ENCODE measurements around the gene ABHD11.

The ABHD11 gene

DNA sequence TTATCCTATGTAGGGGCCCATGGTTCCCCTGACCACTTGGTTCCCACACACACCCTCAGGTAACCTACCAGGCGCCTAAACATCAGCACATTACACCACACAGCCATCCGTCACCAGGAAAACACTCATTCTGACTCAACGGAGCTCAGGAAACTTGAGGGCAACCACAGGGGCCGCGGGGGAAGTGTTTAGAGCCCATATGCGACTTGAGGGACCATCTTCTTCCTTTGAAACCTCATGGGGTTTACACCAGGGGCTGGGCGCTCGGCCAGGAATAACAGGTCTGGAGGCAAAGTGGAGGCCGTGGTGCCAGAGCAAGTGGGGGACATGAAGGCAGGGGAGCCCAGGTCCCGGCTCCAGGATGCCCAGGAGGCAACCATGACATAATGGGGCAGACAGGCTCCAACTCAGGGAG is 20.6 kb downstream of the ABHD11 start:
- no peak overlapping the region for H2BK15ac ChIP-seq (ENCODE audit: low read length)
- H4K91ac ChIP-seq (ENCODE audit: low read depth, low read length, poor library complexity): no peak overlapping the region
- H3K14ac ChIP-seq (ENCODE audit: low read length): no peak overlapping the region
- peaks cover 3 to 4% of the 10 kb centered on the region in 2 donors for H3K4me1 ChIP-seq (ENCODE audit: control insufficient read depth in 2 of 2, insufficient read depth in 1 of 2, low read depth in 1 of 2, low read length in 2 of 2)
- no peak overlapping the region for H3K4me2 ChIP-seq (ENCODE audit: insufficient read depth, low read length, poor library complexity, severe bottlenecking)
- H3K9ac ChIP-seq (ENCODE audit: low read depth, low read length, poor library complexity): no peak overlapping the region
- no peak overlapping the region for H3K18ac ChIP-seq (ENCODE audit: low read length)
- peak overlapping the region; percentile 3 for H3K4ac ChIP-seq (ENCODE audit: low read length)
- H2AK5ac ChIP-seq (ENCODE audit: low read depth, low read length): peak overlapping the region; percentile 90
- peaks cover 10% of the 10 kb centered on the region for H3K79me1 ChIP-seq (ENCODE audit: low read depth, low read length)
- peak overlapping the region; percentile 73 for H3K23ac ChIP-seq (ENCODE audit: low read depth, low read length, poor library complexity)
- H3K27me3 ChIP-seq (ENCODE audit: control insufficient read depth in 3 of 3, insufficient read depth in 3 of 3, low read depth in 1 of 3, low read length in 3 of 3): peaks cover 0 to 27% (median 8%) of the 10 kb centered on the region in 3 experiments
- H3K36me3 ChIP-seq (replicated peaks in 1 of 2; ENCODE audit: control insufficient read depth in 2 of 2, insufficient read depth in 2 of 2, low read length in 2 of 2): no peaks in the 10 kb centered on the region
- H2BK120ac ChIP-seq (ENCODE audit: low read depth, low read length): no peak overlapping the region
- peak overlapping the region in 1 of 2 donors; percentile 60 for H3K4me3 ChIP-seq (ENCODE audit: low read length in 2 of 2)
- H2BK12ac ChIP-seq (ENCODE audit: low read length): no peak overlapping the region
- H3K9me3 ChIP-seq (replicated peaks in 1 of 2; ENCODE audit: control insufficient read depth in 2 of 2, insufficient read depth in 1 of 2, low read depth in 1 of 2, low read length in 2 of 2): no peaks in the 10 kb centered on the region
- no CpG with 5 or more reads among the region's 10 CpGs for WGBS, 2 donors (ENCODE audit: extremely low coverage in 2 of 2, insufficient read length in 2 of 2, insufficient replicate concordance in 1 of 2)
- no peak overlapping the region for H3K27ac ChIP-seq (replicated peaks; ENCODE audit: low read length)
- H2AFZ ChIP-seq (ENCODE audit: low read length): no peak overlapping the region
- H2BK5ac ChIP-seq (ENCODE audit: low read length): no peak overlapping the region
- H4K8ac ChIP-seq (ENCODE audit: low read depth, low read length): peak overlapping the region; percentile 43
- DNase-seq (ENCODE audit: low spot score): no peak

- H2AK5ac ChIP-seq (ENCODE audit: low read depth, low read length): no peak overlapping the region
- peaks cover 3 to 4% of the 10 kb centered on the region in 2 donors for H3K4me1 ChIP-seq (ENCODE audit: control insufficient read depth in 2 of 2, insufficient read depth in 1 of 2, low read depth in 1 of 2, low read length in 2 of 2)
- no peak overlapping the region for H2BK5ac ChIP-seq (ENCODE audit: low read length)
- H3K4me2 ChIP-seq (ENCODE audit: insufficient read depth, low read length, poor library complexity, severe bottlenecking): no peak overlapping the region
- no peak overlapping the region for H3K9ac ChIP-seq (ENCODE audit: low read depth, low read length, poor library complexity)
- H3K18ac ChIP-seq (ENCODE audit: low read length): no peak overlapping the region
- peaks cover 0 to 27% (median 8%) of the 10 kb centered on the region in 3 experiments for H3K27me3 ChIP-seq (ENCODE audit: control insufficient read depth in 3 of 3, insufficient read depth in 3 of 3, low read depth in 1 of 3, low read length in 3 of 3)
- no peak for DNase-seq (ENCODE audit: low spot score)
- no CpG with 5 or more reads among the region's 13 CpGs for WGBS, 2 donors (ENCODE audit: extremely low coverage in 2 of 2, insufficient read length in 2 of 2, insufficient replicate concordance in 1 of 2)
- H3K4ac ChIP-seq (ENCODE audit: low read length): peak overlapping the region; percentile 3
- H3K4me3 ChIP-seq (ENCODE audit: low read length in 2 of 2): no peak overlapping the region
- no peak overlapping the region for H2AFZ ChIP-seq (ENCODE audit: low read length)
- no peak overlapping the region for H3K14ac ChIP-seq (ENCODE audit: low read length)
- no peak overlapping the region for H2BK15ac ChIP-seq (ENCODE audit: low read length)
- H3K27ac ChIP-seq (replicated peaks; ENCODE audit: low read length): no peak overlapping the region
- H3K9me3 ChIP-seq (replicated peaks in 1 of 2; ENCODE audit: control insufficient read depth in 2 of 2, insufficient read depth in 1 of 2, low read depth in 1 of 2, low read length in 2 of 2): no peaks in the 10 kb centered on the region
- H2BK12ac ChIP-seq (ENCODE audit: low read length): no peak overlapping the region
- no peak overlapping the region for H2BK120ac ChIP-seq (ENCODE audit: low read depth, low read length)
- no peak overlapping the region for H3K23ac ChIP-seq (ENCODE audit: low read depth, low read length, poor library complexity)
- no peak overlapping the region for H4K91ac ChIP-seq (ENCODE audit: low read depth, low read length, poor library complexity)
- H4K8ac ChIP-seq (ENCODE audit: low read depth, low read length): no peak overlapping the region
- H3K36me3 ChIP-seq (replicated peaks in 1 of 2; ENCODE audit: control insufficient read depth in 2 of 2, insufficient read depth in 2 of 2, low read length in 2 of 2): no peaks in the 10 kb centered on the region
- H3K79me1 ChIP-seq (ENCODE audit: low read depth, low read length): peaks cover 10% of the 10 kb centered on the region
These were observed 21.4 kb downstream of the ABHD11 start for GRCh38 chr7:73717025-73717807.

GRCh38 chr7:73716318-73716890 is 22.2 kb downstream of the ABHD11 start:
- no peak overlapping the region for H4K8ac ChIP-seq (ENCODE audit: low read depth, low read length)
- H3K27ac ChIP-seq (replicated peaks; ENCODE audit: low read length): no peak overlapping the region
- H3K18ac ChIP-seq (ENCODE audit: low read length): no peak overlapping the region
- H2BK120ac ChIP-seq (ENCODE audit: low read depth, low read length): no peak overlapping the region
- no peak overlapping the region for H2AFZ ChIP-seq (ENCODE audit: low read length)
- H3K14ac ChIP-seq (ENCODE audit: low read length): no peak overlapping the region
- no peak overlapping the region for H2BK5ac ChIP-seq (ENCODE audit: low read length)
- H3K27me3 ChIP-seq (ENCODE audit: control insufficient read depth in 3 of 3, insufficient read depth in 3 of 3, low read depth in 1 of 3, low read length in 3 of 3): peaks cover 0 to 22% (median 8%) of the 10 kb centered on the region in 3 experiments
- no peaks in the 10 kb centered on the region for H3K9me3 ChIP-seq (replicated peaks in 1 of 2; ENCODE audit: control insufficient read depth in 2 of 2, insufficient read depth in 1 of 2, low read depth in 1 of 2, low read length in 2 of 2)
- H2BK12ac ChIP-seq (ENCODE audit: low read length): no peak overlapping the region
- no peaks in the 10 kb centered on the region for H3K36me3 ChIP-seq (replicated peaks in 1 of 2; ENCODE audit: control insufficient read depth in 2 of 2, insufficient read depth in 2 of 2, low read length in 2 of 2)
- H3K4ac ChIP-seq (ENCODE audit: low read length): no peak overlapping the region
- H3K4me1 ChIP-seq (ENCODE audit: control insufficient read depth in 2 of 2, insufficient read depth in 1 of 2, low read depth in 1 of 2, low read length in 2 of 2): peaks cover 3 to 4% of the 10 kb centered on the region in 2 donors
- H3K4me2 ChIP-seq (ENCODE audit: insufficient read depth, low read length, poor library complexity, severe bottlenecking): no peak overlapping the region
- no peak overlapping the region for H3K9ac ChIP-seq (ENCODE audit: low read depth, low read length, poor library complexity)
- peaks cover 10% of the 10 kb centered on the region for H3K79me1 ChIP-seq (ENCODE audit: low read depth, low read length)
- no peak for DNase-seq (ENCODE audit: low spot score)
- H2BK15ac ChIP-seq (ENCODE audit: low read length): no peak overlapping the region
- no peak overlapping the region for H4K91ac ChIP-seq (ENCODE audit: low read depth, low read length, poor library complexity)
- peak overlapping the region; percentile 6 for H2AK5ac ChIP-seq (ENCODE audit: low read depth, low read length)
- no peak overlapping the region for H3K23ac ChIP-seq (ENCODE audit: low read depth, low read length, poor library complexity)
- no CpG with 5 or more reads among the region's 4 CpGs for WGBS, 2 donors (ENCODE audit: extremely low coverage in 2 of 2, insufficient read length in 2 of 2, insufficient replicate concordance in 1 of 2)
- no peak overlapping the region for H3K4me3 ChIP-seq (ENCODE audit: low read length in 2 of 2)

DNA sequence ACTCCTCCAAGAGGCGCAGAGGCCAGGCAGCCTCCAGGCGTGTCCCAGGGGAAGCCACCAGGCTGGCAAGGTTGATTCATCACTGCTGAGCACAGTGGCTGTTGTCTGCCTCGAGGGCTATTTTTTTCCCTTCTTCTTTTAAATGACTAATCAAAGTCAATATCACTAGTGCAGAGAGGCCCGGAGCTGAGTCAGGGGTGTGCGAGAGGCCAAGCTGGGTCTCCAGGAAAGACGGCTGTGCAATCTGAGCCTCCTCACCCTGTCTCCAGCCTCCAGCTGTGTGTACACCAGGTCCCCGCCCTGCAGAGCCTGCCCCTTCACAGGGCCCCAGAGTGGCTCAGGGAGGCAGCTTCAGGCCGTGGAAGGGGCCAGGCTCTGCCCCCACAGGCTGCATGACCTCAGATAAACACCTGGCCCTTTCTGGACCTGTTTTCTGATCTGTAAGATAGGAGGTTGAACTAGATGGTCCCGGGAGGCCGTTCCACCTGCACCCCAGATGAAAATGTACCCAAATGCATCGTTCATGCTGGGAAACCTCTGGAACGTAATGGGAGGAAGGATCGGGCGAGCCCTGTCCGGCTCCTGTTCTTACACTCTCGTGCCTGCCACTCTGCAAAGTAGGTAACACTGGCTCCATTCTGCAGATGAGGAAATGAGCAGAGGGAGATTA is 22.8 kb downstream of the ABHD11 start:
- Histone ChIP-seq H3K27ac (replicated peaks; ENCODE audit: low read length) (no peak overlapping the region), H3K79me1 (ENCODE audit: low read depth, low read length) (peaks cover 10% of the 10 kb centered on the region)

More for the DNA sequence above, 22.8 kb downstream of the ABHD11 start:
- Histone ChIP-seq H2BK12ac (ENCODE audit: low read length) (no peak overlapping the region), H3K27me3 (ENCODE audit: control insufficient read depth in 3 of 3, insufficient read depth in 3 of 3, low read depth in 1 of 3, low read length in 3 of 3) (peaks cover 0 to 17% (median 8%) of the 10 kb centered on the region in 3 experiments), H3K4me3 (ENCODE audit: low read length in 2 of 2) (no peak overlapping the region), H3K4ac (ENCODE audit: low read length) (no peak overlapping the region), H4K91ac (ENCODE audit: low read depth, low read length, poor library complexity) (no peak overlapping the region), H3K9ac (ENCODE audit: low read depth, low read length, poor library complexity) (no peak overlapping the region), H3K23ac (ENCODE audit: low read depth, low read length, poor library complexity) (peak overlapping the region; percentile 45), H3K18ac (ENCODE audit: low read length) (no peak overlapping the region), H2BK5ac (ENCODE audit: low read length) (no peak overlapping the region), H3K9me3 (replicated peaks in 1 of 2; ENCODE audit: control insufficient read depth in 2 of 2, insufficient read depth in 1 of 2, low read depth in 1 of 2, low read length in 2 of 2) (no peaks in the 10 kb centered on the region), H3K14ac (ENCODE audit: low read length) (no peak overlapping the region), H4K8ac (ENCODE audit: low read depth, low read length) (no peak overlapping the region), H2BK15ac (ENCODE audit: low read length) (no peak overlapping the region), H3K4me1 (ENCODE audit: control insufficient read depth in 2 of 2, insufficient read depth in 1 of 2, low read depth in 1 of 2, low read length in 2 of 2) (peaks cover 3 to 4% of the 10 kb centered on the region in 2 donors), H3K4me2 (ENCODE audit: insufficient read depth, low read length, poor library complexity, severe bottlenecking) (no peak overlapping the region), H2BK120ac (ENCODE audit: low read depth, low read length) (no peak overlapping the region), H3K36me3 (replicated peaks in 1 of 2; ENCODE audit: control insufficient read depth in 2 of 2, insufficient read depth in 2 of 2, low read length in 2 of 2) (no peaks in the 10 kb centered on the region), H2AK5ac (ENCODE audit: low read depth, low read length) (no peak overlapping the region), H2AFZ (ENCODE audit: low read length) (no peak overlapping the region)
- no CpG with 5 or more reads among the region's 16 CpGs for WGBS, 2 donors (ENCODE audit: extremely low coverage in 2 of 2, insufficient read length in 2 of 2, insufficient replicate concordance in 1 of 2)
- no peak for DNase-seq (ENCODE audit: low spot score)
